Loucy (cell line): ENCODE data around the gene IPPK.

ENCODE experiments used
- H2AFZ ChIP-seq: fragments of 200-600 bp; sonication (generic); 2 replicates; pipeline ENCODE4 v1.6.0; 2016; ENCODE audit warnings: antibody characterized with exemption, mild to moderate bottlenecking, low read length, moderate library complexity
- H3F3A ChIP-seq: fragments of 200-600 bp; 2 replicates; pipeline ENCODE4 v1.6.0; 2016; ENCODE audit warnings: antibody characterized with exemption, low read depth, mild to moderate bottlenecking
- H3K27me3 ChIP-seq: fragments of 200-600 bp; sonication (generic); 2 replicates; pipeline ENCODE4 v1.6.1; 2014; ENCODE audit warnings: low read length, mild to moderate bottlenecking; ENCODE audit not compliant: insufficient read depth, poor library complexity, severe bottlenecking
- H3K36me3 ChIP-seq: fragments of 200-600 bp; sonication (generic); 2 replicates; pipeline ENCODE4 v1.6.1; 2016; ENCODE audit warnings: low read length; ENCODE audit not compliant: insufficient read depth
- H3K4me1 ChIP-seq: fragments of 200-600 bp; sonication (generic); 2 replicates; pipeline ENCODE4 v1.5.1; 2014; ENCODE audit warnings: low read length, mild to moderate bottlenecking; ENCODE audit not compliant: insufficient read depth, poor library complexity, severe bottlenecking
- H3K4me2 ChIP-seq: fragments of 200-600 bp; sonication (generic); 2 replicates; pipeline ENCODE4 v1.6.0; 2014; ENCODE audit warnings: antibody characterized with exemption, low read length, low read depth, mild to moderate bottlenecking; ENCODE audit not compliant: poor library complexity, severe bottlenecking
- H3K4me3 ChIP-seq: fragments of 200-600 bp; sonication (generic); 2 replicates; pipeline ENCODE4 v1.5.1; 2014; ENCODE audit warnings: low read length, mild to moderate bottlenecking, mixed read lengths; ENCODE audit not compliant: poor library complexity, severe bottlenecking
- H3K79me2 ChIP-seq: fragments of 200-600 bp; sonication (generic); 2 replicates; pipeline ENCODE4 v1.6.1; 2014; ENCODE audit warnings: low read length; ENCODE audit not compliant: insufficient read depth
- H3K9ac ChIP-seq: fragments of 200-600 bp; sonication (generic); 2 replicates; pipeline ENCODE4 v1.6.0; 2014; ENCODE audit warnings: mild to moderate bottlenecking, low read depth, low read length, moderate library complexity; ENCODE audit not compliant: poor library complexity, severe bottlenecking
- H3K9me2 ChIP-seq: fragments of 200-600 bp; sonication (generic); replicated peaks from 2 replicates; pipeline ENCODE4 v1.6.1; 2016; ENCODE audit warnings: low read depth, low read length, mixed read lengths
- H3K9me3 ChIP-seq: fragments of 200-600 bp; sonication (generic); 2 replicates; pipeline ENCODE4 v1.6.1; 2014; ENCODE audit warnings: mild to moderate bottlenecking, antibody characterized with exemption, low read length, low read depth; ENCODE audit not compliant: insufficient read depth
- H4K20me1 ChIP-seq: fragments of 200-600 bp; sonication (generic); 2 replicates; pipeline ENCODE4 v1.6.0; 2014; ENCODE audit warnings: antibody characterized with exemption, low read length, mild to moderate bottlenecking; ENCODE audit not compliant: insufficient read depth, poor library complexity, severe bottlenecking
- CTCF ChIP-seq: fragments of 200-600 bp; sonication (generic); conservative IDR thresholded peaks from 2 replicates; pipeline ENCODE4 v1.5.1; 2014; ENCODE audit warnings: mild to moderate bottlenecking, antibody characterized with exemption, low read length
- EZH2phosphoT487 ChIP-seq: fragments of 200-600 bp; IDR thresholded peaks from 2 replicates; pipeline ENCODE4 v1.6.1; 2018; ENCODE audit warnings: antibody characterized with exemption, mild to moderate bottlenecking, moderate library complexity, borderline replicate concordance

The IPPK gene

GRCh38 chr9:92664394-92665152 is 5.4 kb downstream of the IPPK start:
- Histone ChIP-seq H3K79me2 (peaks cover 99% of the 10 kb centered on the region), H3K9ac (peak overlapping the region; percentile 31), H3K4me1 (peaks cover 46% of the 10 kb centered on the region), H4K20me1 (peaks cover 18% of the 10 kb centered on the region), H3K36me3 (no peaks in the 10 kb centered on the region), H3K4me3 (peak overlapping the region; percentile 1), H3K9me3 (no peaks in the 10 kb centered on the region), H3F3A (no peaks in the 10 kb centered on the region), H2AFZ (no peak overlapping the region), H3K4me2 (peak overlapping the region; percentile 50), H3K9me2 (no peaks in the 10 kb centered on the region), H3K27me3 (no peaks in the 10 kb centered on the region)
- TF ChIP-seq CTCF (no peak), EZH2phosphoT487 (no peak)

- Histone ChIP-seq H2AFZ (no peak overlapping the region), H3K36me3 (no peaks in the 10 kb centered on the region), H3K4me1 (peaks cover 45% of the 10 kb centered on the region), H3K9me3 (no peaks in the 10 kb centered on the region), H3K79me2 (peaks cover 94% of the 10 kb centered on the region), H3F3A (no peaks in the 10 kb centered on the region), H3K9ac (no peak overlapping the region), H4K20me1 (peaks cover 18% of the 10 kb centered on the region), H3K4me3 (no peak overlapping the region), H3K9me2 (no peaks in the 10 kb centered on the region), H3K27me3 (no peaks in the 10 kb centered on the region), H3K4me2 (peak overlapping the region; percentile 50)
- TF ChIP-seq CTCF (no peak), EZH2phosphoT487 (no peak)
Observed at GRCh38 chr9:92663951-92664350, 6.0 kb downstream of the IPPK start.

DNA sequence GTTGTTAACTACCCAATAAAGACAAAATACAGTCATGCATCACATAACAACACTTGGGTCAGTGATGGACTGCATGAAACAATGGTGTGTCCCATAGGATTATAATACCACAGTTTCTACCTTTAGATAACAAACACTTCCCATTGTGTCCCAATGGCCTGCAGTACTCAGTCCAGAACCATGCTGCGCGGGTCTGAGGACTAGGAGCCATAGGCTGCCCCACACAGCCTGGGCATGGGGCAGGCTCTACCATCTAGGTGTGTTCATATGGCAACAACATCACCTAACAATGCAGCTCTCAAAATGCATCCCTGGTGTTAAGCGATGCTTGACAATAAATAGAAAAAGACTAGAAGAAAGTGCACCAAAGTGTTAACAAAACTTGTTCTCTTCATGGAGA is 6.8 kb downstream of the IPPK start:
- H3F3A ChIP-seq: no peaks in the 10 kb centered on the region
- no peaks in the 10 kb centered on the region for H3K27me3 ChIP-seq

More for the DNA sequence above, 6.8 kb downstream of the IPPK start:
- no peak overlapping the region for H2AFZ ChIP-seq
- H3K9ac ChIP-seq: no peak overlapping the region
- H3K4me1 ChIP-seq: peaks cover 38% of the 10 kb centered on the region
- no peak overlapping the region for H3K4me2 ChIP-seq
- H3K36me3 ChIP-seq: peaks cover 6% of the 10 kb centered on the region; the same call in 1 of the 2 replicates
- no peaks in the 10 kb centered on the region for H3K9me3 ChIP-seq
- H3K79me2 ChIP-seq: peaks cover 94% of the 10 kb centered on the region; the same call in 1 of the 2 replicates
- peaks cover 18% of the 10 kb centered on the region for H4K20me1 ChIP-seq
- no peak for TF ChIP-seq EZH2phosphoT487
- H3K4me3 ChIP-seq: no peak overlapping the region
- no peaks in the 10 kb centered on the region for H3K9me2 ChIP-seq
